GM19395 (cell line): ENCODE data around the gene WDR70.
"Not testable (repeated sequence)": the region's sequence is repeated elsewhere in the genome, so short reads cannot be mapped to it uniquely, and the experiment has no call there.

Source experiments
- ATAC-seq: cut with Tn5 transposase; IDR thresholded peaks from one replicate; pipeline ENCODE4 v1.9.1; 2021; ENCODE audit warnings: mild to moderate bottlenecking, moderate library complexity; ENCODE audit not compliant: unreplicated experiment

Gene WDR70

DNA sequence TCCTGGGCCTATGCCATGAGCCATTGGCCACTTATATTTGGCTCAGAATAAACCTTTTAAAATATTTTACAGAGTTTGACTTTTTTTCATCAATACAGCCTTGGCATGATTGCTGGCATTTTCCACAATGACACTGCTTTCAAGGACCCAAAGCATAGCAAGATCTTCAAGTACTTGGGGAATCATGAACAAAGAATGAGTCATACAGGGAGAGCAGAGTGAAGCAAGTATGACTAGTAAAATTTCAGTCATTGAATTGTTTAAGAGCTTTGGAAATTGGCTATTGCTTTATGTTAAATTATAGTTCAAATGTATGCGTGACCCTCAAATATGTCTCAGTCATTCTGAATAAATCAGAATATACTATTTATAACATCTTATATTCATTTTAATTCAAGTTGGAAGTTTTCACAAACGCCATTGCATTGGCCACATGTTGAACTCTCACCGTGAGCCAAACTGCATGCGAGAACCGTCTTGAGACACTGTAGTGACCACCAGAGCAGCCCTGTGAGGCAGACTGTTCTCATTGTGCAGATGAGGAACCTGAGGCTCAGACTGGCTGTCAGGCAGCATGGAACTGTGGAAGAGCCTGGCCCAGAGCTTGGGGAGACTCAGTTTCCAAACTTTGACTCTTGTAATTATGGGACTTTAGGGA lies 407.9 kb downstream of the WDR70 start:
- ATAC-seq = no peak

GRCh38 chr5:37787742-37788141 lies 408.6 kb downstream of the WDR70 start:
- ATAC-seq = no peak

DNA sequence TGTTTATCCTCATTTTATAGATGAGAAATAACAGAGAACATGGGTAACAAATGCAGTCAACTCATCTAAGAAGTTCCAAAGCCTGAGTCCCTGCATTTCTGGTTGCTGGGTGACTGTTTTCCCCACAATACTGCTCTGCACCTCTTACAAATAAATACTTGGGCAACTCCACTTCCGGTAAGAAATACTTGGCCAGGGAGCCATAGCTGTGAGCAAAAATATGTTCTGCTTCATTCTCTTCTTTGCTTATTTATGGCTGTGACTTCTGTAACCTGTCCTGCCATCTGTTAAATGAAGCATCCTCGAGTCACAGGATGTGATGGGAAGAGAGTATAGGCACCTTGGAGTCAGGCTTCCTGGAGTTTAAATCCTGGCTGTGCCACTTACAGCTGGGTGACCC lies 410.9 kb downstream of the WDR70 start:
- no peak for ATAC-seq

GRCh38 chr5:37791321-37791720 lies 412.2 kb downstream of the WDR70 start:
- ATAC-seq = no peak

DNA sequence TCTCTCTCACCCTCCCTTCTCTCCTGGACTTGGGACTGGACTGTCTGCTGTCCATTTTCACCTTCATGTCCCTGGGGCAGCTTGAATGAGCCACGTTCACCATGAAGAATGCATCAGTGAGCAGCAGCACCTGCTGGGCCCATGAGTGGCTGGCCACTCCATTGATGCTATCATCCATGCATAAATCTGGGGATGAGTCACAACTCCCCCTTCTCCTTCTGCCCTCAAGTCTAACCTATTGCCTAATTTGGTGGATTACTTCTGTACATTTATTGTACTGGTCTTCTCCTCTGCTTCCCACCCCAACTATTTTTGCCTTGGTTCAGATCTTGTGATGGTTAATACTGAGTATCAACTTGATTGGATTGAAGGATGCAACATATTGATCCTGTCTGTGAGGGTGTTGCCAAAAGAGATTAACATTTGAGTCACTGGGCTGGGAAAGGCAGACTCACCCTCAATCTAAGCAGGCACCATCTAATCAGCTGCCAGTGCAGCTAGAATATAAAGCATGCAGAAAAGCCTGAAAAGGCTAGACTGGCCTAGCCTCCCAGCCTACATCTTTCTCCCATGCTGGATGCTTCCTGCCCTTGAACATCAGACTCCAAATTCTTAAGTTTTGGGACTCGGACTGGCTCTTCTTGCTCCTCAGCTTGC lies 414.0 kb downstream of the WDR70 start:
- ATAC-seq = no peak

DNA sequence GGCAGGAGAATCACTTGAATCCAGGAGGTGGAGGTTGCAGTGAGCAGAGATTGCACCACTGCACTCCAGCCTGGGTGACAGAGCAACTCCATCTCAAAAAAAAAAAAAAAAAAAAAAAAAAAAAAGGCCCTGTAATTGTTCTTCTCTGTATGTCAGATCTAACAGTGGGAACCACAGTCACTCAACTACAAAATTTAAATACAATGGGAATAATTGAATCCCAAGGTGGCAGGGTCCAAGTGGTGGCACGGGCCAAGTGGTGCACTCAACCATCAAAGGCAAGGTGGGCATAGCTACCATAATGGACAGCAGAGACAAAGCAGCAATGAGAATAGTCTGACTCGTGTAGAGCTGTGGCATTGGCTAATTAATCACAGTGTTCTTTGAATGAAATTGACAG lies 416.2 kb downstream of the WDR70 start:
- ATAC-seq = not testable (repeated sequence)

DNA sequence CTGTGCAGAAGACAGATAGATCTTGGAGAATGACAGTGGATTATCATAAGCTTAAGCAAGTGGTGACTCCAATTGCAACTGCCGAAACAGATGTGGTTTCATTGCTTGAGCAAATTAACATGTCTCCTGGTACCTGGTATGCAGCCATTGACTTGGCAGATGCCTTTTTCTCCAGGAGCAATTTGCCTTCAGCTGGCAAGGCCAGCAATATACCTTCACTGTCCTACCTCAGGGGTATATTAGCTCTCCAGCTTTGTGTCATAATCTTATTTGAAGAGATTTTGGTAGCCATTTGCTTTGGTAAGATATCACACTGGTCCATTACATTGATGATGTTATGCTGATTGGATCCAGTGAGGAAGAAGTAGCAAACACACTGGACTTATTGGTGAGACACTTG lies 417.3 kb downstream of the WDR70 start:
- ATAC-seq = not testable (repeated sequence)

- ATAC-seq = no peak
These were observed 420.8 kb downstream of the WDR70 start for GRCh38 chr5:37799865-37800421.

GRCh38 chr5:37801521-37801920 lies 422.4 kb downstream of the WDR70 start:
- no peak for ATAC-seq
